Head of caudate nucleus (tissue), 42 donors: ENCODE measurements around the gene GRIN3B.
"Not testable (repeated sequence)": the region's sequence is repeated elsewhere in the genome, so short reads cannot be mapped to it uniquely, and the experiment has no call there.

ENCODE experiments used
- DNase-seq, 42 donors: peaks; one replicate each; pipeline versions ENCODE4 v3.0.0 to v3.0.0-alpha.2; 2020 to 2021; ENCODE audit warnings: mixed read lengths in 7 of 42
- intact Hi-C: fragments of 100-400 bp; cut with DNase I; formaldehyde crosslinking; loops from one replicate; pipeline ENCODE4 v1.15.0; 2022

Gene GRIN3B

DNA sequence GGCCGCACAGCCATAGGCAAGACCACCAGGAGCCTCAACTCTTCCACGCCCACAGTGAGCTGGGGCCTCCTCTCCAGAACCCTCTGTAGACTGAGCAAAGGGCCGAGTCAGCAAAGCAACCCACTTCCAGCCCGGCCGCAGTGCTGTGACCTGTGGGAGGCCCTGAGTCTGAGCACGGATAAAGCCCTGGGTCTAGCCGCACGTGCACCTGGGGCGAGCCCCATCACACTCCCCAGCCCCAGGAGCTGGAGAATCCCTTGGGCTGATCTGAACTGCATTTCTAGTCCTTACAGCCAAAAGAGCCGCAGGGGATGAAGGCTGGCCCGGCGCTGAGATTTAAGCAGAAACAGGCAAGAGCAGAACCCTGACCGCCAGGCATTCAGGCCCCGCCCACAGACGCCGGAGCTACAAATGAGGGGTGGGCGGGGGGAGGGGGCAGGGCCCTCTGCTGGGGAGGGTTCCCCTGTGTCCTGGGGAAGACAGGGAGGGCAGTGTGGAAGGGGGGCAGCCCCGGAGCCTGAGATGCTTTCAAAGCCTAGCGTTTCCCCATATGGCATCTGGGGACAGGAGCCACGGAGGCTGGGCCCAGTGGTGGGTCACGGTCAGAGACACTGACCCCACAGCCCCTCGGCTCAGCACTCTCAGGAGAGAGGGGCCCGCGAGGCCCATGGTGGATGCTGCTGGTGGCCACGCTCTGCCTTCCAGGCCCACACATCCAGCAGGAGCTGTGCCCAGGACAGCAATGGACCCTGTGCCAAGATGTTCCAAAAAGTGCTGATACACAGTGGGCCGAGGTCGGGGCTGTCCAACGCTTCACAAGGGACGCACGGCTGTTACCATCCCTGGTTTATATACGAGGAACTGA lies 15.8 kb downstream of the GRIN3B start:
- intact Hi-C loops, result loop anchor here (10.0 kb wide), 1 partner anchor 169 kb away; no protein-coding TSS in a partner anchor
- DNase-seq, result no peak

- DNase-seq, result no peak
- intact Hi-C loops, result loop anchor here (10.0 kb wide), 1 partner anchor 168 kb away; no protein-coding TSS in a partner anchor
These were observed 16.5 kb downstream of the GRIN3B start for GRCh38 chr19:1016647-1017114.

- DNase-seq, result peak in 14 of 42 donors; percentile 22 to 71 (median 35)
- intact Hi-C loops, result loop anchor here (10.0 kb wide), 1 partner anchor 167 kb away; no protein-coding TSS in a partner anchor
These were observed 17.1 kb downstream of the GRIN3B start for GRCh38 chr19:1017115-1017905.

- intact Hi-C loops, result loop anchor here (10.0 kb wide), 1 partner anchor 167 kb away; no protein-coding TSS in a partner anchor
- no peak for DNase-seq
These were observed 17.7 kb downstream of the GRIN3B start for GRCh38 chr19:1017906-1018305.

DNA sequence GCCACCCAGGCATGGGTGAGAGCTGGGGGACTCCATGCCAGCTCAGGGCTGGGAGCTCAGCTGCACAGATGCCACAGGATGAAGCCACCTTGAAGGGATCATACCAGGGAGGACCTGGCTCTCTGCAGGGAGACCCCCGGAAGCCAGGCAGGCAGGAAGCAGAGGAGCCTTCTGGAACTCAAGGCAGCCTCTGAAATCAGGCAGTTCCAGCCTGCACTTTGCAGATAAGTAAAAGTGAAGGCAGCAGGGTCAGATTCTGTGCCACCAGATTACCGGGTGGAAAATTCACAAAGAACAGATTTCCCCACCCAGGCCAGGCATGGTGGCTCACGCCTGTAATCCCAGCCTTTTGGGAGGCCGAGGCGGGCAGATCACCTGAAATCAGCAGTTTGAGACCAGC lies 18.2 kb downstream of the GRIN3B start:
- no peak for DNase-seq
- intact Hi-C loops, result loop anchor here (10.0 kb wide), 1 partner anchor 166 kb away; no protein-coding TSS in a partner anchor

DNA sequence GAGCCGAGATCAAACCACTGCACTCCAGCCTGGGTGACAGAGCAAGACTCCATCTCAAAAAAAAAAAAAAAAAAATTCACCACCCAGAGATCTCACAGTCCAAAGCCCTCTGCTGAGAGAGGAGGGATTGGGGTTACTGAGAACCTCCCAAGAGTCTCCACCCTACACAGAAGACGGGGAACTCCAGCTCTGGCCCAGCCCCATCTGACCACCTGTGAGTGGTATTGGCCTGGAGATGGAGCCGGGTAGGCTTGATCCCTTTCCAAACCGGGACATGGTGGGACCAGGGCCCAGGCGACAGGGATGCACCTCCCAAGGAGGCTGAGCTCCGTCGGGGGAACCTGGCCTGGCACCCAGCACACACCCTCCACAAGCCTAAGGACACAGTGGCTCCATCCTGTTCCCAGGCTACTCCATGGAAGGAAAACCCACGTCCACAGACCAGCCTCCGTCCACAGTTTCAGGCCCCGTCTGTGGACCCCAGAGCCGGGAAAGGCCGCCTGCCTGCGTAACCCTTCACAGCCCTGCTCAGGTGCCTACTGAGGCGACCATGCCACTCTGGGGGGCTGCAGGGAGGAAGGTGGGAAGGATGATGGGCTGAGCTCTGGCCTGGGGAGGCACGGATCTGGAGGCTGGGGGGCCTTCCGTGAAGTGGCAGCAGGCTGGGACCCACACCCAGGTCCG lies 18.9 kb downstream of the GRIN3B start:
- DNase-seq, result no peak
- intact Hi-C loops, result loop anchor here (10.0 kb wide), 1 partner anchor 166 kb away; no protein-coding TSS in a partner anchor

GRCh38 chr19:1019616-1019961 lies 19.4 kb downstream of the GRIN3B start:
- intact Hi-C loops, result loop anchor here (10.0 kb wide), 1 partner anchor 165 kb away; no protein-coding TSS in a partner anchor
- no peak for DNase-seq

DNA sequence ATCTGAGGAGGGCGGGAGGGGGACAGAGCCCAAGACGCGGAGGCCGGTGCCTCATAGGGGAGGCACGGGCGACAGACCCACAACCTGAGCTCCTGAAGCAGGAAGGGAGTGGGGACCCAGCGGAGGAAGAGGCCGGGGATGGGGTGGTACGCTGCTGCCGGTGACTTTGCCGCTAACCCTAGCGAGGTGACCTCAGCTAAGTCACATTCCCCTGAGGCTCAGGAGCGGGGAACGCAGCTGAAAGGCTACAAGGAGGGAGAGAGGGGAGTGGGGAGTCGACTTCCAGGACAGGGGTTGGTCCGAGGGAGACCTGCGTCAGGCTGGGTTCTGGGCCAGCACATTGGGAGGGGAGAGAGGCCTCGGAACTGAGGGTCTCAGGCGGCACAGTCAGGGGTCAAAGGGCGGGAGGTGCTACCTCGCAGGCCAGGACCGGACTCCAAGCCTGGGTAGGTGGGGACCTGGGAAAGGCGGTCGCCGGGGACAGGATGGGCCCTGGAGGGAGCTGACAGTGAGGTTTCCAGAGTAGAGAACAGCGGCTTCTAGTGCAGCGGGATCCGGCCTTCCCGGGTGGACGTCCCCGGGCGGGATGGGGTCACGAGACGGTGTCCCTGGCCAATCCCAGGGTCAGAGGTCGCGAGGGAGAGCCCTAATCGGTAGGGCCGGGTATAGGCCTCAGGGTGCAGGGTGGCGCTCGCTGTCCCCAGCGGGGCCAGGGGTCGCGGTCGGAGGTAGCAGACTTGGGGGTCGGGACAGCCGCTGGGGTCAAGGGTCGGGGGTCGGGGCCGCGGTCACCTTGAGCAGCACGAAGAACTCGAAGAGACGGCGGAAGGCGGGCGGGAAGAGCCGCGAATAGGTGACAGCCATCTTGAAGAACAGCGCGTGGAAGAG lies 20.0 kb downstream of the GRIN3B start:
- intact Hi-C loops, result loop anchor here (10.0 kb wide), 1 partner anchor 165 kb away; no protein-coding TSS in a partner anchor
- DNase-seq, result peak in 12 of 42 donors; percentile 12 to 57 (median 34)

GRCh38 chr19:1020868-1021425 lies 20.7 kb downstream of the GRIN3B start, which contains the start of gene TMEM259:
TMEM259 (minus strand) TSS chr19:1021123; CDS start chr19:1020996, 127 bp downstream.
- DNase-seq, result peak; percentile 96 to 99 (median 98)
- intact Hi-C loops, result loop anchor here (1.0 kb wide), 1 partner anchor 37 kb away; the partner anchor contains the start of gene WDR18

- intact Hi-C loops, result not testable (repeated sequence)
These were observed 23.6 kb downstream of the GRIN3B start for GRCh38 chr19:1023883-1024188.

GRCh38 chr19:1025080-1025479 lies 24.9 kb downstream of the GRIN3B start:
- DNase-seq, intact Hi-C loops: not testable (repeated sequence)

More at GRCh38 chr19:1023883-1024188, 23.6 kb downstream of the GRIN3B start:
- DNase-seq, result not testable (repeated sequence)

GRCh38 chr19:1025960-1026782 lies 26.0 kb downstream of the GRIN3B start, which contains the start of gene CNN2:
CNN2 (plus strand) TSS chr19:1026608; CDS start chr19:1026662, 54 bp downstream.
- peak in 12 of 42 donors; percentile 21 to 69 (median 50) for DNase-seq
- intact Hi-C loops, result no loop called here

- DNase-seq, result no peak
- intact Hi-C loops, result no loop called here
These were observed 26.8 kb downstream of the GRIN3B start for GRCh38 chr19:1026783-1027649.

GRCh38 chr19:1027650-1028061 lies 27.4 kb downstream of the GRIN3B start:
- intact Hi-C loops, result no loop called here
- DNase-seq, result no peak

GRCh38 chr19:1028062-1028926 lies 28.1 kb downstream of the GRIN3B start:
- no peak for DNase-seq
- intact Hi-C loops, result no loop called here
